Smooth muscle cell (in vitro differentiated cells): ENCODE measurements around the gene PIK3CD. TPM values are rescaled to one million over a fixed set of nuclear protein-coding genes. Genes with fewer than 3 reads are reported as not detected.

Source experiments
- DNase-seq: peaks from one replicate; lab custom pipeline; 2025; ENCODE audit not compliant: unreplicated experiment; lab: John Stamatoyannopoulos, UW
- H2AFZ ChIP-seq: fragments of 200-600 bp; sonication (generic); 2 replicates; pipeline ENCODE4 v1.6.0; 2016; ENCODE audit warnings: antibody characterized with exemption, low read depth, mild to moderate bottlenecking
- H3F3A ChIP-seq: fragments of 200-600 bp; sonication (generic); 2 replicates; pipeline ENCODE4 v1.6.0; 2017; ENCODE audit warnings: antibody characterized with exemption, low read depth
- H3K27ac ChIP-seq: fragments of 200-600 bp; sonication (generic); 2 replicates; pipeline ENCODE4 v1.5.1; 2016; ENCODE audit warnings: low read depth, mild to moderate bottlenecking
- H3K27me3 ChIP-seq: fragments of 200-600 bp; sonication (generic); 2 replicates; pipeline ENCODE4 v1.6.1; 2016; ENCODE audit warnings: low read depth, mild to moderate bottlenecking
- H3K36me3 ChIP-seq: fragments of 200-600 bp; sonication (generic); 2 replicates; pipeline ENCODE4 v1.5.1; 2016; ENCODE audit warnings: low read depth
- H3K4me1 ChIP-seq: fragments of 200-600 bp; sonication (generic); 2 replicates; pipeline ENCODE4 v1.5.1; 2016; ENCODE audit warnings: low read depth
- H3K4me2 ChIP-seq: fragments of 200-600 bp; sonication (generic); 2 replicates; pipeline ENCODE4 v1.6.0; 2016; ENCODE audit warnings: mild to moderate bottlenecking
- H3K4me3 ChIP-seq: fragments of 200-600 bp; sonication (generic); 2 replicates; pipeline ENCODE4 v1.5.1; 2016; ENCODE audit warnings: mild to moderate bottlenecking
- H3K79me2 ChIP-seq: fragments of 200-600 bp; sonication (generic); 2 replicates; pipeline ENCODE4 v1.6.0; 2016; ENCODE audit warnings: low read depth, mild to moderate bottlenecking
- H3K9ac ChIP-seq: fragments of 200-600 bp; sonication (generic); 2 replicates; pipeline ENCODE4 v1.6.0; 2016; ENCODE audit warnings: low read depth
- H3K9me3 ChIP-seq: fragments of 200-600 bp; sonication (generic); replicated peaks from 2 replicates; pipeline ENCODE4 v1.5.1; 2016; ENCODE audit warnings: low read depth
- H4K20me1 ChIP-seq: fragments of 200-600 bp; sonication (generic); 2 replicates; pipeline ENCODE4 v1.6.0; 2016; ENCODE audit warnings: low read depth
- CTCF ChIP-seq: fragments of 200-600 bp; sonication (generic); IDR thresholded peaks from 2 replicates; pipeline ENCODE4 v1.5.1; 2017; ENCODE audit warnings: borderline replicate concordance, mild to moderate bottlenecking, antibody characterized with exemption; ENCODE audit not compliant: insufficient read depth, poor library complexity, severe bottlenecking
- WGBS: methylation state at CpG from one replicate; pipeline ENCODE4 v1.1.7; 2016; ENCODE audit warnings: low lambda C conversion rate; 5-methylcytosine and 5-hydroxymethylcytosine counted together
- polyA plus RNA-seq: library from polyadenylated mRNA; unstranded; fragments of >200 nt; fragmentation: Nextera tagmentation; extraction: Ambion mirVana; gene quantifications from 2 replicates; pipeline ENCODE4 v1.2.1, GENCODE V29; 2016
- total RNA-seq: library from RNA; depleted of rRNA; stranded (reverse); fragments of >200 nt; gene quantifications from 2 replicates; pipeline ENCODE4 v1.2.3, GENCODE V29; 2014

Gene PIK3CD
- total and polyA plus RNA-seq, 2 experiments from 2014 or later: 3.9 to 4.1 TPM

DNA sequence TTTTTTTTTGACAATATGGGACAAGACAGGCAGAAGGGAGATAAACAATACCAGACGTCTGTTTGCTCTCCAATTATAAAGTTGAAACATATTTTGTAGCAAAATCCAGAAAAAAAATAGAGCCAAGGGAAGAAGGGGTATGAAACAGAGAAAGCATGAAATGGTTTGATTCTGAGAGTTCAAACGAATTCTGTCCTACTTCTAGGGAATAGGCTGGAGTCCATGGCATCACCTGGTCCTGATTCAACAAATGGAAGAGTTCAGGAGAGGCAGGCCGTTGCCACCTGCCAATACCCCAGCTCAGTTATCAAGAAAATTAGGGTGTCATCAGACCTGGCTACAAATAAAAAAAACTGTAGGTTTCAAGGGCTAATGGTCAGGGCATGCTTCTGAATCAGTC is 100.4 kb downstream of the PIK3CD start:
- Histone ChIP-seq H3K9me3 (no peaks in the 10 kb centered on the region), H3K36me3 (peaks cover 12% of the 10 kb centered on the region), H3K27me3 (no peaks in the 10 kb centered on the region), H3K79me2 (peaks cover 8% of the 10 kb centered on the region), H3K27ac (no peak overlapping the region), H2AFZ (no peak overlapping the region), H4K20me1 (peaks cover 34% of the 10 kb centered on the region), H3K4me1 (no peaks in the 10 kb centered on the region), H3K9ac (no peak overlapping the region), H3F3A (no peaks in the 10 kb centered on the region), H3K4me3 (no peak overlapping the region), H3K4me2 (no peak overlapping the region)
- no peak for TF ChIP-seq CTCF
- WGBS: 90% methylated on average over 3 of the region's 3 CpGs
- no peak for DNase-seq

DNA sequence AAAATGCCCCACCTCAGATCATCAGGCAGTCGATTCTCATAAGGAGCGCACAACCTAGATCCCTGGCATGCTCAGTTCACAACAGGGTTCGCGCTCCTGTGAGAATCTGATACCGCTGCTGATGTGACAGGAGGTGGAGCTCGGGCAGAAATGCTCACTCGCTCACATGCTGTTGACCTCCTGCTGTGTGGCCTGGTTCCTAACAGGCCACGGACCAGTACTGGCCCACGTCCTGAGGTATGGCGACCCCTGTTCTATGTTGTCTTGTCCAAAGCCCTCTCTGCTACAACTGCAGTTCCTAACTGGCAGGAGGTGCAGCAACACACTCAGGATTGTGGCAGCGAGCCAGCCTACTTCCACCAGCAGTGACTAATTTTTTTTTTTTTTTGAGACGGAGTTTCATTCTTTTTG is 101.6 kb downstream of the PIK3CD start:
- Histone ChIP-seq H3K9ac (no peak overlapping the region), H4K20me1 (peaks cover 46% of the 10 kb centered on the region), H3K36me3 (peaks cover 12% of the 10 kb centered on the region), H3K9me3 (no peaks in the 10 kb centered on the region), H3K27ac (no peak overlapping the region), H3K4me2 (no peak overlapping the region), H3F3A (no peaks in the 10 kb centered on the region), H3K27me3 (no peaks in the 10 kb centered on the region), H3K79me2 (peaks cover 20% of the 10 kb centered on the region), H2AFZ (no peak overlapping the region), H3K4me3 (no peak overlapping the region), H3K4me1 (no peaks in the 10 kb centered on the region)
- DNase-seq: no peak
- no peak for TF ChIP-seq CTCF
- 94% methylated on average over 12 of the region's 12 CpGs for WGBS

GRCh38 chr1:9755441-9755995 is 104.0 kb downstream of the PIK3CD start:
- no peak for DNase-seq
- H3F3A ChIP-seq: no peaks in the 10 kb centered on the region
- H3K4me1 ChIP-seq: no peaks in the 10 kb centered on the region
- no peak for TF ChIP-seq CTCF
- WGBS: 69% methylated on average over 10 of the region's 10 CpGs
- no peak overlapping the region for H3K27ac ChIP-seq
- no peaks in the 10 kb centered on the region for H3K9me3 ChIP-seq
- no peak overlapping the region for H3K4me3 ChIP-seq
- H3K4me2 ChIP-seq: no peak overlapping the region
- peaks cover 69% of the 10 kb centered on the region for H4K20me1 ChIP-seq
- H3K79me2 ChIP-seq: peaks cover 23% of the 10 kb centered on the region
- H2AFZ ChIP-seq: no peak overlapping the region
- no peak overlapping the region for H3K9ac ChIP-seq
- no peaks in the 10 kb centered on the region for H3K27me3 ChIP-seq
- peaks cover 5% of the 10 kb centered on the region for H3K36me3 ChIP-seq

- Histone ChIP-seq H3K9me3 (no peaks in the 10 kb centered on the region), H3K27ac (no peak overlapping the region), H2AFZ (no peak overlapping the region), H4K20me1 (peaks cover 69% of the 10 kb centered on the region), H3K4me2 (no peak overlapping the region), H3K9ac (no peak overlapping the region), H3K4me1 (no peaks in the 10 kb centered on the region), H3K79me2 (peaks cover 27% of the 10 kb centered on the region), H3K36me3 (no peaks in the 10 kb centered on the region), H3F3A (no peaks in the 10 kb centered on the region), H3K4me3 (no peak overlapping the region), H3K27me3 (no peaks in the 10 kb centered on the region)
- WGBS: 93% methylated on average over 10 of the region's 10 CpGs
- no peak for TF ChIP-seq CTCF
- no peak for DNase-seq
These were observed 107.1 kb downstream of the PIK3CD start for GRCh38 chr1:9758559-9759121.
